Loucy (cell line): ENCODE measurements around the gene B3GALT6.

ENCODE experiments used
- H2AFZ ChIP-seq: fragments of 200-600 bp; sonication (generic); 2 replicates; pipeline ENCODE4 v1.6.0; 2016; ENCODE audit warnings: antibody characterized with exemption, mild to moderate bottlenecking, low read length, moderate library complexity
- H3F3A ChIP-seq: fragments of 200-600 bp; 2 replicates; pipeline ENCODE4 v1.6.0; 2016; ENCODE audit warnings: antibody characterized with exemption, low read depth, mild to moderate bottlenecking
- H3K27me3 ChIP-seq: fragments of 200-600 bp; sonication (generic); 2 replicates; pipeline ENCODE4 v1.6.1; 2014; ENCODE audit warnings: low read length, mild to moderate bottlenecking; ENCODE audit not compliant: insufficient read depth, poor library complexity, severe bottlenecking
- H3K36me3 ChIP-seq: fragments of 200-600 bp; sonication (generic); 2 replicates; pipeline ENCODE4 v1.6.1; 2016; ENCODE audit warnings: low read length; ENCODE audit not compliant: insufficient read depth
- H3K4me1 ChIP-seq: fragments of 200-600 bp; sonication (generic); 2 replicates; pipeline ENCODE4 v1.5.1; 2014; ENCODE audit warnings: low read length, mild to moderate bottlenecking; ENCODE audit not compliant: insufficient read depth, poor library complexity, severe bottlenecking
- H3K4me2 ChIP-seq: fragments of 200-600 bp; sonication (generic); 2 replicates; pipeline ENCODE4 v1.6.0; 2014; ENCODE audit warnings: antibody characterized with exemption, low read length, low read depth, mild to moderate bottlenecking; ENCODE audit not compliant: poor library complexity, severe bottlenecking
- H3K4me3 ChIP-seq: fragments of 200-600 bp; sonication (generic); 2 replicates; pipeline ENCODE4 v1.5.1; 2014; ENCODE audit warnings: low read length, mild to moderate bottlenecking, mixed read lengths; ENCODE audit not compliant: poor library complexity, severe bottlenecking
- H3K79me2 ChIP-seq: fragments of 200-600 bp; sonication (generic); 2 replicates; pipeline ENCODE4 v1.6.1; 2014; ENCODE audit warnings: low read length; ENCODE audit not compliant: insufficient read depth
- H3K9ac ChIP-seq: fragments of 200-600 bp; sonication (generic); 2 replicates; pipeline ENCODE4 v1.6.0; 2014; ENCODE audit warnings: mild to moderate bottlenecking, low read depth, low read length, moderate library complexity; ENCODE audit not compliant: poor library complexity, severe bottlenecking
- H3K9me2 ChIP-seq: fragments of 200-600 bp; sonication (generic); replicated peaks from 2 replicates; pipeline ENCODE4 v1.6.1; 2016; ENCODE audit warnings: low read depth, low read length, mixed read lengths
- H3K9me3 ChIP-seq: fragments of 200-600 bp; sonication (generic); 2 replicates; pipeline ENCODE4 v1.6.1; 2014; ENCODE audit warnings: mild to moderate bottlenecking, antibody characterized with exemption, low read length, low read depth; ENCODE audit not compliant: insufficient read depth
- H4K20me1 ChIP-seq: fragments of 200-600 bp; sonication (generic); 2 replicates; pipeline ENCODE4 v1.6.0; 2014; ENCODE audit warnings: antibody characterized with exemption, low read length, mild to moderate bottlenecking; ENCODE audit not compliant: insufficient read depth, poor library complexity, severe bottlenecking
- CTCF ChIP-seq: fragments of 200-600 bp; sonication (generic); conservative IDR thresholded peaks from 2 replicates; pipeline ENCODE4 v1.5.1; 2014; ENCODE audit warnings: mild to moderate bottlenecking, antibody characterized with exemption, low read length
- EZH2phosphoT487 ChIP-seq: fragments of 200-600 bp; IDR thresholded peaks from 2 replicates; pipeline ENCODE4 v1.6.1; 2018; ENCODE audit warnings: antibody characterized with exemption, mild to moderate bottlenecking, moderate library complexity, borderline replicate concordance

The B3GALT6 gene

GRCh38 chr1:1196431-1197187 is 35.4 kb upstream of the B3GALT6 start:
- no peak overlapping the region for H2AFZ ChIP-seq
- no peaks in the 10 kb centered on the region for H3K4me1 ChIP-seq
- no peak overlapping the region for H3K4me2 ChIP-seq
- no peaks in the 10 kb centered on the region for H3K9me2 ChIP-seq
- no peak for TF ChIP-seq EZH2phosphoT487
- no peak for TF ChIP-seq CTCF
- H3K27me3 ChIP-seq: no peaks in the 10 kb centered on the region
- no peaks in the 10 kb centered on the region for H3K36me3 ChIP-seq
- no peak overlapping the region for H3K4me3 ChIP-seq
- no peaks in the 10 kb centered on the region for H3K9me3 ChIP-seq
- H4K20me1 ChIP-seq: no peaks in the 10 kb centered on the region
- no peaks in the 10 kb centered on the region for H3K79me2 ChIP-seq
- H3K9ac ChIP-seq: no peak overlapping the region
- H3F3A ChIP-seq: no peaks in the 10 kb centered on the region

- H3K9me2 ChIP-seq: no peaks in the 10 kb centered on the region
- no peaks in the 10 kb centered on the region for H3F3A ChIP-seq
- no peak overlapping the region for H3K4me3 ChIP-seq
- H3K27me3 ChIP-seq: no peaks in the 10 kb centered on the region
- no peak overlapping the region for H3K4me2 ChIP-seq
- H3K4me1 ChIP-seq: no peaks in the 10 kb centered on the region
- no peaks in the 10 kb centered on the region for H3K36me3 ChIP-seq
- no peak overlapping the region for H2AFZ ChIP-seq
- H3K9me3 ChIP-seq: no peaks in the 10 kb centered on the region
- H4K20me1 ChIP-seq: no peaks in the 10 kb centered on the region
- no peaks in the 10 kb centered on the region for H3K79me2 ChIP-seq
- H3K9ac ChIP-seq: no peak overlapping the region
- TF ChIP-seq EZH2phosphoT487 (no peak), CTCF (no peak)
Observed at GRCh38 chr1:1197188-1197500, 34.9 kb upstream of the B3GALT6 start.

GRCh38 chr1:1197551-1198422 is 34.2 kb upstream of the B3GALT6 start:
- no peak overlapping the region for H3K4me2 ChIP-seq
- H2AFZ ChIP-seq: no peak overlapping the region
- H3K9ac ChIP-seq: no peak overlapping the region
- H3K36me3 ChIP-seq: no peaks in the 10 kb centered on the region
- H3K79me2 ChIP-seq: no peaks in the 10 kb centered on the region
- H3K4me1 ChIP-seq: no peaks in the 10 kb centered on the region
- H3K9me3 ChIP-seq: no peaks in the 10 kb centered on the region
- H3F3A ChIP-seq: no peaks in the 10 kb centered on the region
- TF ChIP-seq CTCF (no peak), EZH2phosphoT487 (no peak)
- H4K20me1 ChIP-seq: no peaks in the 10 kb centered on the region
- no peak overlapping the region for H3K4me3 ChIP-seq
- H3K27me3 ChIP-seq: no peaks in the 10 kb centered on the region
- no peaks in the 10 kb centered on the region for H3K9me2 ChIP-seq
